ENCODE results near the gene MGAT5B. TPM values are rescaled to one million over a fixed set of nuclear protein-coding genes. Genes with fewer than 3 reads are reported as not detected.

Gene MGAT5B
- total RNA-seq, 1 experiment from 2014 or later: 4.9 TPM

DNA sequence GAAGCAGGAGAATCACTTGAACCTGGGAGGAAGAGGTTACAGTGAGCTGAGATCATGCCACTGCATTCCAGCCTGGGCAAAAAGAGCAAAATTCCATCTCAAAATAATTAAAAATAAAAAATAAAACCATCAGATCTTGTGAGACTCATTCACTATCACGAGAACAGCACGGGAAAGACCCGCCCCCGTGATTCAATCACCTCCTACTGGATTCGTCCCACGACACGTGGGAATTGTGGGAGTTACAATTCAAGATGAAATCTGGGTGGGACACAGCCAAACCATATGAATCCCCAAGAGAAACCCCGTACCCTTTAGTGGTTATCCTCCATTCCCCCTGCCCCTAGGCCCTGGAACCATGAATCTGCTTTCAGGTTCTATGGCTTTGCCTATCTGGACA lies 15.4 kb upstream of the MGAT5B start:
- no peaks in the 10 kb centered on the region for H3K79me2 ChIP-seq (ENCODE audit: low read length)
- no peak overlapping the region for H3K4me3 ChIP-seq (ENCODE audit: low read length)
- no TSS peak for BruUV-seq (replicated peaks)
- no peaks in the 10 kb centered on the region for H3K9me3 ChIP-seq (ENCODE audit: low read length)
- CTCF ChIA-PET: no interaction called here
- no peak overlapping the region for H2AFZ ChIP-seq (ENCODE audit: low read length)
- TF ChIP-seq CTCF (conservative IDR thresholded peaks at IDR 0.05; ENCODE audit: low read depth, low read length) (no peak), EZH2phosphoT487 (IDR thresholded peaks at IDR 0.05; ENCODE audit: borderline replicate concordance, low read length) (no peak), EZH2 (IDR thresholded peaks at IDR 0.05; ENCODE audit: low read length, unreplicated experiment) (no peak)
- no peak for ATAC-seq
- H4K20me1 ChIP-seq (ENCODE audit: low read length): no peaks in the 10 kb centered on the region
- POLR2A ChIA-PET (ENCODE audit: unreplicated experiment): no interaction called here
- peaks cover 10% of the 10 kb centered on the region for H3K4me1 ChIP-seq (ENCODE audit: insufficient read depth, low read length)
- intact Hi-C loops (cut with micrococcal nuclease): no loop called here
- H3K4me2 ChIP-seq (ENCODE audit: low read length): no peak overlapping the region
- H3K27me3 ChIP-seq (ENCODE audit: low read length): no peaks in the 10 kb centered on the region
- no peaks in the 10 kb centered on the region for H3K36me3 ChIP-seq (ENCODE audit: low read depth, low read length)
- H3K9me2 ChIP-seq (replicated peaks; ENCODE audit: low read length): no peaks in the 10 kb centered on the region
- no peak overlapping the region for H3K27ac ChIP-seq (ENCODE audit: low read length)
- no peak for DNase-seq
- no peak overlapping the region for H3K9ac ChIP-seq (ENCODE audit: low read length)
- H3F3A ChIP-seq (ENCODE audit: low read length, unreplicated experiment): no peaks in the 10 kb centered on the region

DNA sequence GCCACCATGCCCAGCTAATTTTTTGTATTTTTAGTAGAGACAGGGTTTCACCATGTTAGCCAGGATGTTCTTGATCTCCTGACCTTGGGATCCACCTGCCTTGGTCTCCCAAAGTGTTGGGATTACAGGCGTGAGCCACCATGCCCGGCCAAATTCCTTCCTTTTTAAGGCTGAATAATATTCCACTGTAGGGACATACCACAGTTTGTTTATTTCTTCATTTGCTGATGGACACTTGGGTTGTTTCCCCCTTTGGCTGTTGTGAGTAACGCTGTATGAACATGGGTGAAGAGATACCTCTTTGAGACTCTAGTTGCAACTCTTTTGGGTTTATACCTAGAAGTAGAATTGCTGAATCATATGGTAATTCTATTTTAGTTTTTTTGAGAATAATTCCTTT lies 13.1 kb upstream of the MGAT5B start:
- Histone ChIP-seq H3K4me2 (ENCODE audit: low read length) (no peak overlapping the region), H3K4me1 (ENCODE audit: insufficient read depth, low read length) (peaks cover 10% of the 10 kb centered on the region), H4K20me1 (ENCODE audit: low read length) (no peaks in the 10 kb centered on the region), H3K79me2 (ENCODE audit: low read length) (no peaks in the 10 kb centered on the region), H3K4me3 (ENCODE audit: low read length) (no peak overlapping the region), H3K9me2 (replicated peaks; ENCODE audit: low read length) (no peaks in the 10 kb centered on the region), H3K27ac (ENCODE audit: low read length) (no peak overlapping the region), H3K9me3 (ENCODE audit: low read length) (no peaks in the 10 kb centered on the region), H3K9ac (ENCODE audit: low read length) (no peak overlapping the region), H3K36me3 (ENCODE audit: low read depth, low read length) (no peaks in the 10 kb centered on the region), H3F3A (ENCODE audit: low read length, unreplicated experiment) (no peaks in the 10 kb centered on the region), H2AFZ (ENCODE audit: low read length) (no peak overlapping the region), H3K27me3 (ENCODE audit: low read length) (no peaks in the 10 kb centered on the region)
- ChIA-PET POLR2A (ENCODE audit: unreplicated experiment) (no interaction called here), CTCF (no interaction called here)
- no peak for ATAC-seq
- no TSS peak for BruUV-seq (replicated peaks)
- intact Hi-C loops (cut with micrococcal nuclease): no loop called here
- DNase-seq: no peak
- TF ChIP-seq EZH2 (IDR thresholded peaks at IDR 0.05; ENCODE audit: low read length, unreplicated experiment): no peak

DNA sequence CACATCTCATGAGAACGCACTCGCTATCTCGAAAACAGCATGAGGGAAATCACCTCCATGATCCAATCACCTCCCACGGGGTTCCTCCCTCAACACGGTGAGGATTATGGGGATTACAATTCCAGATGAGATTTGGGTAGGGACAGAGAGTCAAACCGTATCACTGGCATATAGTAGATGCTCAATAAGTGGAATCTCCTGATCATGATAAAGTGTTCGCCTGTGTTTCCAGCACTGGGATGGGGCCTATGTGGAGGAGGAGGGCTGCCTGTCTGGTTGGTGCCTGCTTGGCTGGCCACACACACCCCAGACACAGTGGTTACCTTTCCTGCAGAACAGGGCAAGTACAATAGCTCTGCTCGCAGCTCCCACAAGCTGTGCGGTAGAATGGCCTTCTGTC lies 6.1 kb upstream of the MGAT5B start:
- peaks cover 7% of the 10 kb centered on the region for H3K4me1 ChIP-seq (ENCODE audit: insufficient read depth, low read length)
- no peaks in the 10 kb centered on the region for H3K9me2 ChIP-seq (replicated peaks; ENCODE audit: low read length)
- no peaks in the 10 kb centered on the region for H4K20me1 ChIP-seq (ENCODE audit: low read length)
- CTCF ChIA-PET: no interaction called here
- H3K79me2 ChIP-seq (ENCODE audit: low read length): no peaks in the 10 kb centered on the region
- H3K27me3 ChIP-seq (ENCODE audit: low read length): no peaks in the 10 kb centered on the region
- BruUV-seq (replicated peaks): no TSS peak
- intact Hi-C loops (cut with micrococcal nuclease): no loop called here
- ATAC-seq: no peak
- H3K9ac ChIP-seq (ENCODE audit: low read length): no peak overlapping the region
- no peaks in the 10 kb centered on the region for H3K36me3 ChIP-seq (ENCODE audit: low read depth, low read length)
- H3F3A ChIP-seq (ENCODE audit: low read length, unreplicated experiment): no peaks in the 10 kb centered on the region
- H2AFZ ChIP-seq (ENCODE audit: low read length): no peak overlapping the region
- no peak for TF ChIP-seq CTCF (conservative IDR thresholded peaks at IDR 0.05; ENCODE audit: low read depth, low read length)
- no peak for TF ChIP-seq EZH2phosphoT487 (IDR thresholded peaks at IDR 0.05; ENCODE audit: borderline replicate concordance, low read length)
- TF ChIP-seq EZH2 (IDR thresholded peaks at IDR 0.05; ENCODE audit: low read length, unreplicated experiment): no peak
- H3K4me2 ChIP-seq (ENCODE audit: low read length): no peak overlapping the region
- DNase-seq: no peak
- no peak overlapping the region for H3K27ac ChIP-seq (ENCODE audit: low read length)
- no peaks in the 10 kb centered on the region for H3K9me3 ChIP-seq (ENCODE audit: low read length)
- POLR2A ChIA-PET (ENCODE audit: unreplicated experiment): no interaction called here
- H3K4me3 ChIP-seq (ENCODE audit: low read length): no peak overlapping the region
